ENCODE measurements around the gene LEMD1.

LEMD1 gene

DNA sequence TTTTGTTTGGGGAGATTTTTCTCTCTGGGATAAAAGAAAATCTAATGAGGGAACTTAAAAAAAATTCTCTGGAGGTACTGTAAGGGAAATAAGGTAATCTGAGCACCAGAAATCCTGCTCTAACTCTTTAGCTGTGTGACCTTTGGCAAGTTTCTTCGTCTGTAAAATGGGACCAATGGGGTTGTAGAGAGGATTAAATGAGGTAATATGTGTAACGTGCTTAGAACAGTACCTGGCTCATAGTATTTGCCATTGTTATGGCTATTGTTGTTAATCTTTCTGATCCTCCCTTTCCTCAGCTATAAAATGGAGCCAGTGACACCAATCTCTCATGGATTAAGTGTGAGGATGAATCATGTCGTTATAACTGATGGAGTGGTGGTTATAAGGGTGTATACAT lies 64.3 kb downstream of the LEMD1 start:
- Histone ChIP-seq H3K36me3 (ENCODE audit: low read length) (no peaks in the 10 kb centered on the region), H3K27ac (ENCODE audit: low read depth, low read length) (no peak overlapping the region), H3F3A (ENCODE audit: insufficient read depth) (no peaks in the 10 kb centered on the region), H3K4me3 (ENCODE audit: insufficient read depth, low read length, poor library complexity, severe bottlenecking) (no peak overlapping the region), H2AFZ (ENCODE audit: low read depth, low read length, severe bottlenecking) (no peak overlapping the region), H3K9ac (ENCODE audit: low read length) (no peak overlapping the region), H3K27me3 (ENCODE audit: low read length) (no peaks in the 10 kb centered on the region), H3K4me2 (ENCODE audit: low read depth, low read length, poor library complexity, severe bottlenecking) (no peak overlapping the region), H3K9me2 (replicated peaks; ENCODE audit: insufficient read depth, low read length) (no peaks in the 10 kb centered on the region), H3K9me3 (ENCODE audit: insufficient read depth, low read length) (no peaks in the 10 kb centered on the region), H4K20me1 (ENCODE audit: low read depth, low read length) (no peaks in the 10 kb centered on the region), H3K79me2 (ENCODE audit: insufficient read depth, low read length) (no peaks in the 10 kb centered on the region)
- TF ChIP-seq, protein P1, sequence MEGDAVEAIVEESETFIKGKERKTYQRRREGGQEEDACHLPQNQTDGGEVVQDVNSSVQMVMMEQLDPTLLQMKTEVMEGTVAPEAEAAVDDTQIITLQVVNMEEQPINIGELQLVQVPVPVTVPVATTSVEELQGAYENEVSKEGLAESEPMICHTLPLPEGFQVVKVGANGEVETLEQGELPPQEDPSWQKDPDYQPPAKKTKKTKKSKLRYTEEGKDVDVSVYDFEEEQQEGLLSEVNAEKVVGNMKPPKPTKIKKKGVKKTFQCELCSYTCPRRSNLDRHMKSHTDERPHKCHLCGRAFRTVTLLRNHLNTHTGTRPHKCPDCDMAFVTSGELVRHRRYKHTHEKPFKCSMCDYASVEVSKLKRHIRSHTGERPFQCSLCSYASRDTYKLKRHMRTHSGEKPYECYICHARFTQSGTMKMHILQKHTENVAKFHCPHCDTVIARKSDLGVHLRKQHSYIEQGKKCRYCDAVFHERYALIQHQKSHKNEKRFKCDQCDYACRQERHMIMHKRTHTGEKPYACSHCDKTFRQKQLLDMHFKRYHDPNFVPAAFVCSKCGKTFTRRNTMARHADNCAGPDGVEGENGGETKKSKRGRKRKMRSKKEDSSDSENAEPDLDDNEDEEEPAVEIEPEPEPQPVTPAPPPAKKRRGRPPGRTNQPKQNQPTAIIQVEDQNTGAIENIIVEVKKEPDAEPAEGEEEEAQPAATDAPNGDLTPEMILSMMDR (IDR thresholded peaks at IDR 0.05; ENCODE audit: insufficient read depth, low read length, poor library complexity, severe bottlenecking), result no peak
- TF ChIP-seq EZH2phosphoT487 (conservative IDR thresholded peaks at IDR 0.05; ENCODE audit: low read length), result no peak

DNA sequence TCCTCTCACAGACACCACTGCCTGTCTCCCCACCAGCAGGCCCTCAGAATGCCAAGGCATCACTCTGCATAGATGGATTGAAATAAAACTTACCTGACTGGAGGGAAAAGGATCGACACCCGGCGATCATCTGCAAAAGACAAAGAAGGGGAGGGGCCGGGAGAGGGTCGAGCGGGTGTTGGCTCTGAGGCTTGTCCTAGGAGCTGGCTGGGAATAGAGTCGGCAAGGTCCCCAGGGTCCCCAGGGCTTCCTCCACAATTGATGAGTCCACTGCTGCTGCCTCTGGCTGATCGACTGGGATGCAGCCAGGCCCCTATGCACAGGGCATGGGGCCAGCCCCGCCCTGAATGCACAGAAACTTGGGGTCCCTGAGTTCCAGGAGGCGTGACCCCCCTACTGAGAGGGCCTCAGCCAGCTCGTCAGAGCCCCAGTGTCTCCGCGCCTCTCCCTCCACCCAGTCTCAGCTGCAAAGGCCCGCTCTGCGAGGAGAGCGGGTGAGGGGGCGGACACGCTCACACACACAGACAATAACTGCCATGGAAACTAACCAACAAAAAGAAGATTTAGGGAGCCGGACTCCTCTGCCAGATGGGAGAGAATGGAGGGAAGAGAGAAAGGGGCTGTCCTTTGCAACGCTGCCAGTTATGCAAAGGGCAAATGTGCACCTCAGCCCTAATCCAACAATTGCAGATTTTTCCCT lies 65.3 kb downstream of the LEMD1 start, which contains the start of gene KLHDC8A:
Gene KLHDC8A, minus strand, starts transcription at position 483 of the 700 bp plus-strand sequence. CDS start 13,318 bp downstream, outside the sequence.
- H3F3A ChIP-seq (ENCODE audit: insufficient read depth), result no peaks in the 10 kb centered on the region
- H4K20me1 ChIP-seq (ENCODE audit: low read depth, low read length), result no peaks in the 10 kb centered on the region
- H3K79me2 ChIP-seq (ENCODE audit: insufficient read depth, low read length), result no peaks in the 10 kb centered on the region
- H3K4me2 ChIP-seq (ENCODE audit: low read depth, low read length, poor library complexity, severe bottlenecking), result no peak within 1 kb of the TSS
- no peak within 1 kb of the TSS for H3K9ac ChIP-seq (ENCODE audit: low read length)
- TF ChIP-seq, protein P1 (IDR thresholded peaks at IDR 0.05; ENCODE audit: insufficient read depth, low read length, poor library complexity, severe bottlenecking), result no peak
- TF ChIP-seq EZH2phosphoT487 (conservative IDR thresholded peaks at IDR 0.05; ENCODE audit: low read length), result no peak
- H3K36me3 ChIP-seq (ENCODE audit: low read length), result no peaks in the 10 kb centered on the region
- no peaks in the 10 kb centered on the region for H3K27me3 ChIP-seq (ENCODE audit: low read length)
- H3K4me3 ChIP-seq (ENCODE audit: insufficient read depth, low read length, poor library complexity, severe bottlenecking), result no peak within 1 kb of the TSS
- H2AFZ ChIP-seq (ENCODE audit: low read depth, low read length, severe bottlenecking), result no peak within 1 kb of the TSS
- H3K9me2 ChIP-seq (replicated peaks; ENCODE audit: insufficient read depth, low read length), result no peaks in the 10 kb centered on the region
- H3K27ac ChIP-seq (ENCODE audit: low read depth, low read length), result no peak within 1 kb of the TSS
- no peaks in the 10 kb centered on the region for H3K9me3 ChIP-seq (ENCODE audit: insufficient read depth, low read length)

DNA sequence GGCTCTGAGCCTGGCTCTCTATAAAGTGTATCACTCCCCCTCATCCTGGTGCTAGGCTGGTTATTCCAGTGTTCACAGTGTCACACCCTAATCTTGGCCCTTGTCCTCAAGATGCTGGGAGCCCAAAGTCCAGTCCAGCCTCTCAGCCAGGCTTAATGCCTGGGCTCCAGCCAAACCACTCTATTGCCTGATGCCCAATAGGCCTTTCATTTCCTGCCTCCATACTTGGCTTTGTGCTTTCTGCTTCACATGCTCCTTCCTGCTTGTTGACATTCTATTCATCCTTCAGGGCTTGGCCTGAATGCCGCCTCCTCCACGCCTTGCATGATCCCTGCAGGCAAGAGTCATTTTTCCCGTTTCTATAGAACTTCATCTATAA lies 66.8 kb downstream of the LEMD1 start:
- H3K27me3 ChIP-seq (ENCODE audit: low read length), result no peaks in the 10 kb centered on the region
- no peak overlapping the region for H3K9ac ChIP-seq (ENCODE audit: low read length)
- H3K27ac ChIP-seq (ENCODE audit: low read depth, low read length), result no peak overlapping the region

More for the DNA sequence above, 66.8 kb downstream of the LEMD1 start:
- no peak overlapping the region for H3K4me3 ChIP-seq (ENCODE audit: insufficient read depth, low read length, poor library complexity, severe bottlenecking)
- TF ChIP-seq, protein P1 (IDR thresholded peaks at IDR 0.05; ENCODE audit: insufficient read depth, low read length, poor library complexity, severe bottlenecking), result no peak
- TF ChIP-seq EZH2phosphoT487 (conservative IDR thresholded peaks at IDR 0.05; ENCODE audit: low read length), result no peak
- no peaks in the 10 kb centered on the region for H3F3A ChIP-seq (ENCODE audit: insufficient read depth)
- H3K4me2 ChIP-seq (ENCODE audit: low read depth, low read length, poor library complexity, severe bottlenecking), result no peak overlapping the region
- no peaks in the 10 kb centered on the region for H3K9me2 ChIP-seq (replicated peaks; ENCODE audit: insufficient read depth, low read length)
- no peaks in the 10 kb centered on the region for H3K79me2 ChIP-seq (ENCODE audit: insufficient read depth, low read length)
- H3K9me3 ChIP-seq (ENCODE audit: insufficient read depth, low read length), result no peaks in the 10 kb centered on the region
- H2AFZ ChIP-seq (ENCODE audit: low read depth, low read length, severe bottlenecking), result no peak overlapping the region
- H4K20me1 ChIP-seq (ENCODE audit: low read depth, low read length), result no peaks in the 10 kb centered on the region
- no peaks in the 10 kb centered on the region for H3K36me3 ChIP-seq (ENCODE audit: low read length)
